Activated CD4-positive, alpha-beta memory T cell treated with anti-CD3 and anti-CD28 coated beads for 36 hours (primary cell): Measurements from ENCODE around the gene DUSP3. TPM values are rescaled to one million over a fixed set of nuclear protein-coding genes. Genes with fewer than 3 reads are reported as not detected.
"Not testable (repeated sequence)": the region's sequence is repeated elsewhere in the genome, so short reads cannot be mapped to it uniquely, and the experiment has no call there.

ENCODE experiments used
- CTCF ChIA-PET: fragments of 350-600 bp; sonication (Branson Sonifier 250); formaldehyde crosslinking; loops from one replicate; lab custom pipeline; 2021; ENCODE audit warnings: antibody characterized with exemption, inconsistent platforms; lab: Charles Lee
- POLR2A ChIA-PET: fragments of 350-600 bp; sonication (Branson Sonifier 250); formaldehyde crosslinking; loops from one replicate; lab custom pipeline; 2021; ENCODE audit warnings: antibody characterized with exemption; lab: Charles Lee
- DNase-seq: peaks from one replicate; pipeline ENCODE4 v3.0.0-alpha.2; 2020
- H3K27ac Mint-ChIP-seq: one replicate; pipeline ENCODE4 v1.8.0; 2021; ENCODE audit warnings: mixed read lengths
- H3K27me3 Mint-ChIP-seq: one replicate; pipeline ENCODE4 v1.8.0; 2021; ENCODE audit warnings: mixed read lengths
- H3K36me3 Mint-ChIP-seq: one replicate; pipeline ENCODE4 v1.8.0; 2021; ENCODE audit warnings: mixed read lengths
- H3K4me1 Mint-ChIP-seq: one replicate; pipeline ENCODE4 v1.8.0; 2021; ENCODE audit warnings: low read depth, mixed read lengths
- H3K4me3 Mint-ChIP-seq: one replicate; pipeline ENCODE4 v1.8.0; 2021; ENCODE audit warnings: mild to moderate bottlenecking, mixed read lengths
- H3K9me3 Mint-ChIP-seq: one replicate; pipeline ENCODE4 v1.8.0; 2021; ENCODE audit warnings: mixed read lengths
- intact Hi-C: fragments of 100-400 bp; cut with micrococcal nuclease; formaldehyde crosslinking; loops from one replicate; pipeline ENCODE4 v1.15.1; 2023
- total RNA-seq, 2 experiments: library from RNA; stranded (reverse); gene quantifications; one replicate each; pipeline ENCODE4 v1.2.3, GENCODE V29; 2021

The DUSP3 gene
- total RNA-seq, 2 experiments from 2014 or later = 13.8 to 14.8 TPM

DNA sequence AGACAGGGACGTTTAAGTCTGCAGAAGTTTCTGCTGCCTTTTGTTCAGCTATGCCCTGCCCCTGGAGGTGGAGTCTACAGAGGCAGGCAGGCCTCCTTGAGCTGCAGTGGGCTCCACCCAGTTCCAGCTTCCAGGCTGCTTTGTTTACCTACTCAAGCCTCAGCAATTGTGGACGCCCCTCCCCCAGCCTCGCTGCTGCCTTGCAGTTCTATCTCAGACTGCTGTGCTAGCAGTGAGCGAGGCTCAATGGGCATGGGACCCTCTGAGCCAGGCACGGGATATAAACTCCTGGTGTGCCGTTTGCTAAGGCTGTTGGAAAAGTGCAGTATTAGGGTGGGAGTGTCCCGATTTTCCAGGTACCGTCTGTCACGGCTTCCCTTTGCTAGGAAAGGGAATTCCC, 19.2 kb upstream of the DUSP3 start:
- H3K4me3 Mint-ChIP-seq, H3K9me3 Mint-ChIP-seq, POLR2A ChIA-PET, H3K4me1 Mint-ChIP-seq, intact Hi-C loops, DNase-seq, H3K36me3 Mint-ChIP-seq, H3K27ac Mint-ChIP-seq: not testable (repeated sequence)
- CTCF ChIA-PET = interaction anchor here (0.9 kb wide), 1 partner anchor 103 kb away, joined by 3 read pairs; no protein-coding TSS in a partner anchor
- H3K27me3 Mint-ChIP-seq = peaks cover 18% of the 10 kb centered on the region

DNA sequence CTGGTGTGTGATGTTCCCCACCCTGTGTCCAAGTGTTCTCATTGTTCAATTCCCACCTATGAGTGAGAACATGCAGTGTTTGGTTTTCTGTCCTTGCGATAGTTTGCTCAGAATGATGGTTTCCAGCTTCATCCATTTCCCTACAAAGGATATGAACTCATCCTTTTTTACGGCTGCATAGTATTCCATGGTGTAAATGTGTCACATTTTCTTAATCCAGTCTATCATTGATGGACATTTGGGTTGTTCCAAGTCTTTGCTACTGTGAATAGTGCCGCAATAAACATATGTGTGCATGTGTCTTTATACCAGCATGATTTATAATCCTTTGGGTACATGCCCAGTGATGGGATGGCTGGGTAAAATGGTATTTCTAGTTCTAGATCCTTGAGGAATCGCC, 13.9 kb upstream of the DUSP3 start:
- H3K4me3 Mint-ChIP-seq, CTCF ChIA-PET, H3K27ac Mint-ChIP-seq, POLR2A ChIA-PET, DNase-seq, H3K36me3 Mint-ChIP-seq, H3K4me1 Mint-ChIP-seq, H3K9me3 Mint-ChIP-seq, intact Hi-C loops: not testable (repeated sequence)
- H3K27me3 Mint-ChIP-seq = peaks cover 12% of the 10 kb centered on the region

DNA sequence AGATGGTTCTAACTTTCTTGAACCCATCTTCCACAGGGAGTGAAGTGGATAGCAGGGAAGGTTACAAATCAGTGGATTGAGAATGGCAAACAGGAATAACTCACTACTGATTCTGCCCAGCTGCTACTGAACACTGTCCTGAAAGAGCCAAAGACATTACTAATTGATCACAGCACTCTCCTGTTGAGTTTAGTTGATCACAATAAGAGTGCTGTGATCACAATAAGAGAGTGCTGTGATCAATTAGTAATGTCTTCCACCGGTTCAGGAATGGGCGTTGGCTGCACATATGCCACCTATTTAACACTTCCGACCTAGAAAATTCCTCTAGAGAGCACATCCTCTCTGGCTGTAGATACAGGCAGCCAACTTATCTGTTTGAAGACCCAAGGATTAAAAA, 12.8 kb upstream of the DUSP3 start:
- Mint-ChIP-seq H3K27me3 (peaks cover 6% of the 10 kb centered on the region), H3K4me3 (no peak overlapping the region), H3K4me1 (peaks cover 7% of the 10 kb centered on the region), H3K27ac (no peak overlapping the region), H3K9me3 (no peaks in the 10 kb centered on the region), H3K36me3 (no peaks in the 10 kb centered on the region)
- ChIA-PET CTCF (no interaction called here), POLR2A (no interaction called here)
- intact Hi-C loops = no loop called here
- no peak for DNase-seq

DNA sequence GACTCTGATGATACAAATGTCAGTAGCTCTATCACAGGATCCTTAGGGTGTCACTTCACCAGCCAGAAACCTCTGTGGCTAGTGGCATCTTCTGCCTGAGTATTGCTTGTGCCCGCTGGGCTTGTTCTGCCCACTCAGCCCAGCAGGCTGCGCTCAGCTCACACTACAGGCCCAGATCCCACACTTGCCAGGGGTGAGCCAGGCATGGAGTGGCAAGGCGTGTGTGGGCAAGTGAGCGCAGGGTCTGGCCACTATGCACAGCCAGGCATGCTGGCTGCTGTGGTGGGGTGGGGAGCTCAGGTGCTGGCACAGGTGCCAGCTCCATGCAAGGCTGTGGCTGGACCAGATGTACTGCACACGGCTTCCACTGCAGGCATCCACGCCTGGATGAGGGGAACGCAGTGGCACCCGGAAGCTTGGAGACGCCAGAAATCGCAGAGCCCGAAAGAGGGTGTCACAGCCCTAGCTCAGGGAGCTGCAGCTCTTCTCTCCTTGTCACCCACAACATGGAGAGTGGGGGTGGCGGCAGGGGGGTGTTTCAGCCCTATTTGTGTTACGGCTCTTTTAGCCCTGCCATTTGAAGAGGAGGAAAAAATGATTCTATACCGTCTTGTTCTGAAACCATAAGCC, 11.6 kb upstream of the DUSP3 start:
- intact Hi-C loops = no loop called here
- no peak for DNase-seq
- Mint-ChIP-seq H3K36me3 (no peaks in the 10 kb centered on the region), H3K27ac (no peak overlapping the region), H3K4me1 (peaks cover 7% of the 10 kb centered on the region), H3K4me3 (no peak overlapping the region), H3K9me3 (no peaks in the 10 kb centered on the region), H3K27me3 (peaks cover 3% of the 10 kb centered on the region)
- CTCF ChIA-PET = interaction anchor here (0.8 to 1.2 kb wide), 4 partner anchors 23 to 56 kb away, joined by 3 to 5 read pairs (median 4); partner anchors contain the start of gene CD300LG
- POLR2A ChIA-PET = no interaction called here

DNA sequence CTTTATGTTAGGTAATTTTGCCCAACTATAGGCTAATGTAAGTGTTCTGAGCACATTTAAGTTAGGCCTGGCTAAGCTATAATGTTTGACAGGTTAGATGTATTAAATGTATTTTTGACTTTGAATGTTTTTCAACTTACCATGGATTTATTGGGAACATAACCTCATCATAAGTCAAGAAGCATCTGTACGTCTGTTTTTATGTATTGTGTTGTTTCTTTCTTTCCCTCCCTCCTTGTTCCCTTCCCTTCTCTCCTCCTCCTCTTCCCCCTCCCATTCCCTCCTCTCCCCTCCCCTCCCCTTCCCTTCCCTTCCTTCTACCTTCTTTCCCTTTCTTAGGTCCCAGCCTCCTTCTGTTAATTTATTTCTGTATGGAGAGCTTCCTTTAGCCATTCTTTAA, 10.7 kb upstream of the DUSP3 start:
- peaks cover 11% of the 10 kb centered on the region for H3K4me1 Mint-ChIP-seq
- peaks cover 1% of the 10 kb centered on the region for H3K27me3 Mint-ChIP-seq
- DNase-seq = no peak
- ChIA-PET CTCF (interaction anchor here (0.8 to 1.2 kb wide), 4 partner anchors 22 to 57 kb away, joined by 3 to 5 read pairs (median 4); partner anchors contain the start of gene CD300LG), POLR2A (no interaction called here)
- no peaks in the 10 kb centered on the region for H3K36me3 Mint-ChIP-seq
- H3K27ac Mint-ChIP-seq = no peak overlapping the region
- H3K4me3 Mint-ChIP-seq = no peak overlapping the region
- intact Hi-C loops = loop anchor here (10.0 kb wide), 1 partner anchor 55 kb away; the partner anchor contains the start of gene CD300LG
- H3K9me3 Mint-ChIP-seq = no peaks in the 10 kb centered on the region

DNA sequence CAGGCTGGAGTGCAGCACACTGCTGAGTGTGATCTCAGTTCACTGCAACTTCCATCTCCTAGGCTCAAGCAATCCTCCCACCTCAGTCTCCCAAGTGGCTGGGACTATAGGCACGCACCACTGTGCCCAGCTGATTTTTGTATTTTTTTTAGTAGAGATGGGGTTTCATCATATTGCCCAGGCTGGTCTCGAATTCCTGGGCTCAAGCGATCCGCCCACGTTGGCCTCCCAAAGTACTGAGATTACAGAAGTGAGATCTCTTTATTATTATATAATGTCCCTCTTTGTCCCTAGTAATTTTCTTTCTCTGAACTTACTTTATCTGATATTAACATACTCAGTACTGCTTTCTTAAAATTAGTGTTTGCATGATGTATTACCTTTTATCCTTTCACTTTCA, 9.8 kb upstream of the DUSP3 start:
- no peaks in the 10 kb centered on the region for H3K9me3 Mint-ChIP-seq
- no peaks in the 10 kb centered on the region for H3K36me3 Mint-ChIP-seq
- ChIA-PET CTCF (interaction anchor here (1.9 kb wide), 1 partner anchor 21 kb away, joined by 11 read pairs; no protein-coding TSS in a partner anchor), POLR2A (no interaction called here)
- H3K27ac Mint-ChIP-seq = no peak overlapping the region
- no peak overlapping the region for H3K4me3 Mint-ChIP-seq
- peaks cover 13% of the 10 kb centered on the region for H3K4me1 Mint-ChIP-seq
- intact Hi-C loops = loop anchor here (10.0 kb wide), 1 partner anchor 56 kb away; the partner anchor contains the start of gene CD300LG
- no peak for DNase-seq
- no peaks in the 10 kb centered on the region for H3K27me3 Mint-ChIP-seq

DNA sequence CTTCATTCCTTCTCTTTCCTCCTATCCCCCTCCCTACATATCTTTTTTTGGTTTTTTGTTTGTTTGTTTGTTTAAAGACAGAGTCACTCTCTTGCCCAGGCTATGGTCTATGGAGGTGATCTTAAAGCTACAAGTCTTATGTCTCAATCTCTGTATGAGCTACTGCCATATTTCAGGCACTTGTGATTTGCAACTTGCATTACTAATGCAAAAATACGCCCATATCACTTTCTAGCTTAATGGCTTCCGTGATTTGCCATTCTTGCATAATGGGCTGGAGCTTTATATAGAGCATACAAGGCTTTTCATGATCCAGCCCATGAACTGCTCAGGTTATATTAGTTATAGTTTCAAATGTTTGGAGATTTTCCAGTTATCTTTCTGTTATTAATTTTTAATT, 9.0 kb upstream of the DUSP3 start:
- H3K9me3 Mint-ChIP-seq = no peaks in the 10 kb centered on the region
- CTCF ChIA-PET = interaction anchor here (1.4 to 1.9 kb wide), 2 partner anchors 20 to 27 kb away, joined by 4 to 11 read pairs; no protein-coding TSS in a partner anchor

DNA sequence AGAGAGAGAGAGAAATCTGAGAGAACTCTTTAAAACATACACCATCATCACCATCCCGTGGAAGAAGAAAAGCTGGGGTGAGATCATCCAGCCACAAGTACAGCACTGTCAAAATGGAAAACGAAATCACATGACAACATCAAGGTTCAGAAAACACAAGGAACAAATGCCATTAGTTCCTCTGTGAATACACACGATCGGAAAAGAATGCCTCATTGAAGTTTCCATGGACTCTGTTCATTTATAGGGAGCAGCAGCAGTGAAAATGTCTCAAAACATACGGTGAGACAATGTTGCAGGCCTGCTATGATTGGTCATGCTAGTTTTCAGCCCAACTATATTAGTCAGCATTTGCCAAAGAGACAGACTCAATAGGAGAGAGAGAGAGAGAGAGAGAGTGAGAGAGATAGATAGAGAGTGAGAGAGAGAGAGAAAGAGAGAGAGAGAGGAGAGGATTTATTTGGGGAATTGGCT, 5.9 kb upstream of the DUSP3 start:
- Mint-ChIP-seq H3K36me3 (no peaks in the 10 kb centered on the region), H3K27ac (no peak overlapping the region), H3K4me3 (no peak overlapping the region), H3K4me1 (peaks cover 6% of the 10 kb centered on the region), H3K27me3 (peaks cover 22% of the 10 kb centered on the region), H3K9me3 (no peaks in the 10 kb centered on the region)
- DNase-seq = no peak
- POLR2A ChIA-PET = no interaction called here
- intact Hi-C loops = loop anchor here (10.0 kb wide), 1 partner anchor 60 kb away; the partner anchor contains the start of gene CD300LG
- CTCF ChIA-PET = interaction anchor here (0.8 to 1.5 kb wide), 2 partner anchors 19 to 27 kb away, joined by 3 to 4 read pairs; no protein-coding TSS in a partner anchor

More for the DNA sequence above, 9.0 kb upstream of the DUSP3 start:
- Mint-ChIP-seq H3K36me3 (no peaks in the 10 kb centered on the region), H3K4me3 (no peak overlapping the region), H3K27me3 (peaks cover 5% of the 10 kb centered on the region), H3K4me1 (peaks cover 13% of the 10 kb centered on the region), H3K27ac (no peak overlapping the region)
- intact Hi-C loops = loop anchor here (10.0 kb wide), 1 partner anchor 57 kb away; the partner anchor contains the start of gene CD300LG
- POLR2A ChIA-PET = no interaction called here
- DNase-seq = no peak

DNA sequence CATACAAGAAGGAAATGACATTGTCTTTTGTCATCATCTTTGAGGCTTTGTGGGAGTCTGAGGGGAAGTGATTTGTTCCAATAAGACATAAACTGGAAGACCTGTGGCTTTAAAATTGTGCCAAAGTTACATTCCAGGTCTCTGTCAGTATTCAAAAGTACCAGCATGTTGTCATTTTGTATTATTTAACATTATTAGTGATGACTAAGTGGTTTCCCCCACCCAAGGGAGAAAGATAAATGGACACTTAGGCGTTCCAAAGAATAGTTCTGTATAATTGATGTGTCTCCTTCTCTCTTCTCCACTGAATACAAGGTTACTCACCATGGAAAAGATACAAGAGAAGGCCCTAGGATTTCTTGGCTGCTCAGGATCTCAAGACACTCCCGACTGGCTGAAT, 5.3 kb upstream of the DUSP3 start:
- Mint-ChIP-seq H3K36me3 (no peaks in the 10 kb centered on the region), H3K27ac (no peak overlapping the region), H3K4me3 (no peak overlapping the region), H3K27me3 (peaks cover 24% of the 10 kb centered on the region), H3K9me3 (no peaks in the 10 kb centered on the region), H3K4me1 (peaks cover 10% of the 10 kb centered on the region)
- ChIA-PET CTCF (interaction anchor here (1.5 kb wide), 1 partner anchor 18 kb away, joined by 4 read pairs; no protein-coding TSS in a partner anchor), POLR2A (no interaction called here)
- intact Hi-C loops = loop anchor here (10.0 kb wide), 1 partner anchor 61 kb away; the partner anchor contains the start of gene CD300LG
- DNase-seq = no peak

DNA sequence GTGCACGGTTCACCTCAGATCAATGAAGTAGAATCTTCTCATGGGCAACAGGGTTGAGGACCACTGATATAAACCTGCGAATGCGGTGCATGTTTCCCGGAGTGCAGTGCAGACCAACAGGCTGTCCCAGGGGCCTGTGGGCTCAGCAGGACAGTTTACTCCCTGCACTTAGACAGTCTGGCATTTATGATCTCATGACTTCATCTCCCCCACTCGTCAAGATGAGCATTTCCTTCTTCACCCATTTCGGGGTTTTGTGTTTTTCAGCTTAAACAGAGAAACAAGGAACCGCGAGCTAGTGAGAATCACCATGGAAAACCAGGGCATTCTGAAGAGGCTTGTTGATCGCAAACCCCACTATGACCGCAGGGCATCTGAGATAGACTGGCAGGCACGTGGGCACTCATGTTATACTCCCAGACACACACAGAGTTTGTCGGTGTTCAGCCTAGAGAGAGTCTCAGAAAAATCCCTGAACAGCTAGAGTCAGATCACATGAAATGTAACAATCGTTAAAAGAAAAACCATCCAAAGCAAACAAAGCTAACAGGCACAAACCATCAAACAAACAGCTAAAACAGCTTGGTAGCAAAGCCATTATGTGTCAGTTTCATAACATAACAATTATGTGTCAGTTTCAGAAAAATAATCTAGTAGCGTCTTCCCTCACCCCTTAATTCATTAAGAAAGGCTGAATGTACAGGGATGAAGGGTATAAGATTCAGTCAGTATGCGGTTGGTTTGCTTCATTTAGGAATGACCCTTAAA, 4.3 kb upstream of the DUSP3 start:
- ChIA-PET POLR2A (no interaction called here), CTCF (no interaction called here)
- no peak for DNase-seq
- H3K27me3 Mint-ChIP-seq = peaks cover 24% of the 10 kb centered on the region
- no peaks in the 10 kb centered on the region for H3K36me3 Mint-ChIP-seq
- intact Hi-C loops = loop anchor here (10.0 kb wide), 1 partner anchor 62 kb away; the partner anchor contains the start of gene CD300LG
- H3K4me3 Mint-ChIP-seq = no peak overlapping the region
- peaks cover 10% of the 10 kb centered on the region for H3K4me1 Mint-ChIP-seq
- H3K27ac Mint-ChIP-seq = no peak overlapping the region
- H3K9me3 Mint-ChIP-seq = no peaks in the 10 kb centered on the region

DNA sequence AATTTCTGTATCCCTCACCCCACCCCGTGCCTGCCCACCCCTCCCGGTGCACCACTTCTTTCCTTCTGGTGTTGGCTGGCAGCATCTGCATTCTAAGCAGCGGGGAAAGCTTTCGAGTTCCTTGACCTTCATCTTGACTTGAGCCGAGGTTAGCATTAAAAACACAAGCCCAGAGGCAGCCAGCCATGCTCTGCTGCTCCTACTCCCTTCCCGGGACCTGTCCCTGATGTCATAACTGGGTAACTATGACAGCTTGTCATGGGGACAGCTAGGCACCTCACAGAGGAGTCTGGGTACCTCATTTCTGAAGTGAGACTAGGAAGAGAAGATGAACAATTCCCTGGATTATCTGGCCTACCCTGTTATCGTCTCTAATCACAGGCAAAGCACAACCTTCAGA, 1.4 kb upstream of the DUSP3 start, which contains the start of gene CFAP97D1:
CFAP97D1 (plus strand) TSS at position 301 of the 400 bp plus-strand sequence; CDS start at position 329, 28 bp downstream.
- Mint-ChIP-seq H3K9me3 (no peaks in the 10 kb centered on the region), H3K36me3 (no peaks in the 10 kb centered on the region), H3K27me3 (peaks cover 24% of the 10 kb centered on the region), H3K4me1 (peaks cover 12% of the 10 kb centered on the region), H3K4me3 (peak within 1 kb of the TSS; percentile 67), H3K27ac (no peak within 1 kb of the TSS)
- ChIA-PET CTCF (interaction anchor here (1.1 to 3.0 kb wide), 2 partner anchors 13 to 86 kb away, joined by 3 to 17 read pairs; no protein-coding TSS in a partner anchor), POLR2A (no interaction called here)
- DNase-seq = no peak
- intact Hi-C loops = loop anchor here (10.0 kb wide), 1 partner anchor 65 kb away; the partner anchor contains the start of gene CD300LG
